ENCODE data around the gene CCDC201.
"Not testable (repeated sequence)": the region's sequence is repeated elsewhere in the genome, so short reads cannot be mapped to it uniquely, and the experiment has no call there.

CCDC201 gene

DNA sequence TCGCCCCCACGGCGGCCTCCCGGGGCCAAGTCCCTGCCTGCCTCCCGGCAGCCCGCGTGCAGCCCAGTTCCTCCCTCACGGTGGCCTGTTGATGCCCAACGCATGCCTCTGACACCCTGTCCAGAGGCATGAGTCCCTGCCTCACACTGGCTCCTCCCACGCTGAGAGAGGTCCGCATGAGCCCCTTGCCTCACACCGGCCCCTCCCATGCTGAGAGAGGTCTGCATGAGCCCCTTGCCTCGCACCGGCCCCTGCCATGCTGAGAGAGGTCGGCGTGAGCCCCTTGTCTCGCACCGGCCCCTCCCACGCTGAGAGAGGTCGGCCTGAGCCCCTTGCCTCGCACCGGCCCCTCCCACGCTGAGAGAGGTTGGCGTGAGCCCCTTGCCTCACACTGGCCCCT, 59.9 kb downstream of the CCDC201 start:
- Histone ChIP-seq H3K4me3 (ENCODE audit: low read depth, low read length) (no peak overlapping the region), H3K27me3 (ENCODE audit: control insufficient read depth, insufficient read depth, low read length) (no peaks in the 10 kb centered on the region), H3K9me3 (ENCODE audit: control insufficient read depth, insufficient read depth, low read depth, low read length) (no peaks in the 10 kb centered on the region), H3K36me3 (ENCODE audit: control insufficient read depth, insufficient read depth, low read length) (no peaks in the 10 kb centered on the region), H3K9ac (ENCODE audit: low read length) (no peak overlapping the region), H3K27ac (ENCODE audit: low read depth, low read length) (no peak overlapping the region), H3K4me1 (ENCODE audit: control insufficient read depth, insufficient read depth, low read length) (no peaks in the 10 kb centered on the region)

- H3K9me3 ChIP-seq (ENCODE audit: control insufficient read depth, insufficient read depth, low read depth, low read length); H3K27me3 ChIP-seq (ENCODE audit: control insufficient read depth, insufficient read depth, low read length); H3K27ac ChIP-seq (ENCODE audit: low read depth, low read length); H3K4me1 ChIP-seq (ENCODE audit: control insufficient read depth, insufficient read depth, low read length); H3K36me3 ChIP-seq (ENCODE audit: control insufficient read depth, insufficient read depth, low read length); H3K4me3 ChIP-seq (ENCODE audit: low read depth, low read length); H3K9ac ChIP-seq (ENCODE audit: low read length): not testable (repeated sequence)
Observed at GRCh38 chr7:45811652-45812234, 61.1 kb downstream of the CCDC201 start.

DNA sequence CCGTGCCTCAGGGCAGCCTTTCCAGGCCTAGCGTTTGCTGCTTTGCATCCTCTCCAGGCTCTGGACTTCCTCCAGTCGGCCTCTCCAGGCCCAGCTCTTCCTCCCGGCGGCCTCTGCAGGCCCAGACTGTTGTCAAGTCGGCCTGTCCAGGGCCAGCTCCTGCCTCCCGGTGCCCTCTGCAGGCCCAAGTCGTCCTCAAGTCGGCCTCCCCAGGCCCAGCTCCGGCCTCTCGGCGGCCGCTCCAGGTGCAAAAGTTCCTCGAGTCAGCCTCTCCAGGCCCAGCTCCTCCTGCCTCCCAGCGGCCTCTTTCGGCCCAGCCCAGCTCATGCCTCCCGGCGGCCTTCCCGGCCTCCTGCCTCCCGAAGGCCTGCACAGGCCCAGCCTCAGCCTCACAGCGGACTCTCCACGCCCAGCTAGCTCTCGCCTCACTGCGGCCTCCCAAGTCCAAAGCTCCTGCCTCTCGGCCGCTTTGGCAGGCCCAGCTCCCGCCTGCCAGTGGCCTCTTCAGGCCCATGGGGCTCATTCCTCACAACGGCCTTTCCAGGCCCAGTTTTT, 62.4 kb downstream of the CCDC201 start:
- H3K27ac ChIP-seq (ENCODE audit: low read depth, low read length); H3K4me1 ChIP-seq (ENCODE audit: control insufficient read depth, insufficient read depth, low read length); H3K9ac ChIP-seq (ENCODE audit: low read length); H3K27me3 ChIP-seq (ENCODE audit: control insufficient read depth, insufficient read depth, low read length); H3K9me3 ChIP-seq (ENCODE audit: control insufficient read depth, insufficient read depth, low read depth, low read length); H3K4me3 ChIP-seq (ENCODE audit: low read depth, low read length); H3K36me3 ChIP-seq (ENCODE audit: control insufficient read depth, insufficient read depth, low read length): not testable (repeated sequence)
